Measurements from ENCODE around the gene POC1B.

POC1B gene

DNA sequence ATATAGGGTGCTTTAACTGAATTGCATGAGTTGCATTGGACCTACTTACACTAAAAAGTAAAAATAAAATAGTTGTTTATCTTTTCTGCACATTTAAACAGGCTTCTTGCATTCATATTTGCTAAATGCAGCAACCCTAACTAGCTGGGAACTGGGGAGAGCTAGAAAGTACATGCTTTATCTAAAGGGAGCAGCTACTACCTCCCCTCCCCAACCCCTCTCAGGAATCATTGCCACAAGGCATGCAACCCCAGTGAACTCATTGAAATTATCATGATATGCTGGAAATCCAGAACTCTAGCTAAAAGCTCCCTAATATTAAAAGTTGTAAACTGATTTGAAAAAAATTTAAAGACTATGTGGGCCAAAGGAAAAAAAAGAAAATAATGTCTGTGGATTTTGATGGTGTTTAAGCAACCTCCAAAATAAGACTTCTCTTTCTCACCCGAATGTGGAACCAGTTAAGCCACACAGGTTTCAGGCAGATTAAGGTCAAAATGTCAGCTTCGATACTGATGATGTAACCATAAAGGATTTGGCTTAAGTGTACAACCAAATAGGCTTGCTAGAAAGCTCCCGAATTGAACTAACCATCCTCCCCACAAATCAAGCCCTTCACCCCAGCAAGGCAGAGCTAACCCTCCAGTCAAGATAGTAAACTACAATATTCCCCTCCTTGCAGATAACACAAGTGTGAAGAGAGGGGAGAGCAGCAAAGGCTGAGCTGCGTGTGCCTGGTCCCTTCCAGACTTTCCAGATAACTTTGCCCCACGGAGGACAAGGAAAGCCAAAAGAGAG is 13.8 kb upstream of the POC1B start:
- DNase-seq (ENCODE audit: low spot score) = no peak

GRCh38 chr12:89538897-89539296 is 13.1 kb upstream of the POC1B start:
- no peak for DNase-seq (ENCODE audit: low spot score)

DNA sequence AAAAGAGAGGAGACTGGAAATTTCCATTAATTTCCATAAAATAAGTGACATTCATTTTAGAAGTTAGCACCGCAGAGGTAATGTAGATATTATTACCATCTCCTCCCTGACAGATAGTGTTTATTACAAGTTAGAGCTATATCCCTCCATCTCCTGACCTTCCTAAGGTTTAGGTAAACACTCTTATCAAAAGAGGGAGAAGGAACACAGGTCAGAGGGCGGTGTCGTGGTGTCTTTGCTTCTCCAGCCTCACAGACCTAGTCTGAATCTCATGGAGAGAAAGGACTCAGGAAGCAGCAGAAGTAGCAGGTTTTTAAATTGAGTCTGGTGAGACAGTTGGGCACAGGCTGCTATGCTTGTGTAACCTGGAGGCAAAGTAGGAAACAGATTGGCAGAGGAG is 11.5 kb upstream of the POC1B start:
- no peak for DNase-seq (ENCODE audit: low spot score)

DNA sequence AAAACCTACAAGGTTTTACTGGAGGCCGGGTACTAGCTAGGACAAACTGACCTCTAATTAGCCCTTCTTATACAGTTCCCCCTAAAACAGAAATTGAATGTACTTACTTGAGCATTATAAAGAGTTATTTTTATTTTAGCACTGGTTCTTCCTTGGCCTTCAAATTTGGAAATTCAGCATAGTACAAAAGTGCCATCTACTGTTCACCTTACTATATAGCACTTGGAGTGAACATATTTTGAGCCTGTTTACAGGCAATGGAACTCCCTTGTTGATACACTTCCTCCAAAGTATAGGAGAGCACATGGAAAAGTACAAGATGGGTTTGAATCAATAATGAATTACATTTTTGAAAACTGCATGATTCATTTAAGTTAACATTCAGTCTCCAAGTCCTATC is 3.9 kb upstream of the POC1B start:
- DNase-seq (ENCODE audit: low spot score) = peak; percentile 41

GRCh38 chr12:89528434-89528833 is 2.6 kb upstream of the POC1B start:
- DNase-seq (ENCODE audit: low spot score) = no peak

DNA sequence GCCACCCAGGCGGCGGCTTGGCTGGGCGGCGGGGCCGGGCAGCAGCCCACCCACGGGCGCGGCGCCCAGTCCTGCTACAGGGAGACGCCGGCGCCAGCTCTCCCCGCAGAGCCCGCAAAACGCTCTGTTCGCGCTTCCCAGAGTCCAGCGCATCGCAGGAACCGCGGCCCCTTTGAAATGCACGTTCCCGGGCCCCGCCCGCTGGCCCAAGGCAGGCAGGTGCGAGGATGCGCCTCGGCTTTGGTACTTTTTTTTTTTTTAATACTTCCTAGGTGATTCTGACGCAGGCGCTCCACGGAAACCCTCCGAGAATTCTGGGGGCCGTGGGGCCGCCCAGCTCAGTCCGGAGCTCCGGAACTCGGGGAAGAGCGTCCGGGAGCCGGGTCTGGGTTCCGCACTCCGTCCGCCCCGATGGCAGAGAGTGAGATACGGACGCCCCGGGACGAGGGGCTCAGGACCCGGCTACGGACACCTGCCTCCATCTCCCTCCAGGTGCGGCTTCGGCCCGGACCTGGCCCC is 483 bp downstream of the POC1B start:
- DNase-seq (ENCODE audit: low spot score) = peak; percentile 21

DNA sequence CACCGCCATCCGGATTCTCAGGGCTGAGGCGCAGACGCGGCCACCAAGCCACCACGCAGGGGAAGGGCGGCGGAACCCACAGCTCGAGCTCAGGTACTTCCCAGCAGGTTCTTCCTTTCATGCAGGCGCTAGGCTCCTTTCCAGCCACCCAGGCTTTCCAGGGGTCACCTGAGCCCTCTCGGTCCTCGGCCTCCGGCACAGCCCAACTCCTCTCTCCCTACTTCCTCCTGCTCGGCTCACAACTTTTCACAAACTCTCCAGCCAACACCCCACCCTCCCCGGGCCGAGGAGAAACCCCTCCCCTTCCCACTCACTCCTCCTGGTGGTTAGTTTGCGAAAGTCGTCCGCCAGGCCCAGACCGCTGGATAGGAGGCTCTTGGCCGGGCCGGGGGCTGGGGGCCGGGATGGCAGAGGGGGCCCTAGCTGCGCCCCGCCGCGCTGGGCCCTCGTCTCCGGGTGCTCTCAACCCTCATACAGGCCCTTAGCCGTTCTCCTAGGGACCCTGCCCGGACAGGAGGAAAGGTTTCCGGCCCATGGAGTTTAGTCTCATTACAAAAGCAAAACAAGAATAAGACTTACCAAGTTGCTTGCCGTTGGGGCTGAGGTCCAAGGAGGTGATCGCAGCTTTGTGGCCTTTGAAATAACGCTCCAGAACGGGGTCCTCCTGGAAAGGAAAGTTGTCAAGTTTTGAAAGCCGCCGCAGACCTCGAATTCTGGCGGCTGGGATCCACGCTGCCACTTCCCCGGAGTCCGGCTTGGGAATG is 1.1 kb downstream of the POC1B start, which contains the start of gene GALNT4:
TSS of gene GALNT4 (minus strand) at position 256 of the 764 bp plus-strand sequence. CDS start at position 9, 247 bp downstream.
- DNase-seq (ENCODE audit: low spot score) = peak; percentile 73

GRCh38 chr12:89523843-89524540 is 1.9 kb downstream of the POC1B start:
- DNase-seq (ENCODE audit: low spot score) = no peak

DNA sequence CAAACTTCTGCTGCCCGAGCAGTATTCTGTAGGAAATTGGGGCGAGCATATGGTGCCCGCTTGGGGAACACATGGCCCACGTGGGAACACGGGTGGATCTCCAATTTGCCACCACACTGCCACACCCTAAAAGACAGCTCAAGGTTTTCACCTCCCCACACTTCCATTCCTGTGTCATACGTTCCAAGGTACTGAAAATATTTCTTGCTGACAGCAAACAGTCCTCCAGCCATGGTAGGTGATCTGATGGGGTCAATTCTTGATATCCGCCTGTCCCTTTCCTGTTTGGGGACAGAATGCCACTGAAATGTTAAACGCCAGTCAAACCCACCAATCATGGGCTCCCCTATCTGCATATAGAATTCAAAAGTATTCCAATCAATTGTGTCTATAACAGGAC is 2.5 kb downstream of the POC1B start:
- DNase-seq (ENCODE audit: low spot score) = no peak

DNA sequence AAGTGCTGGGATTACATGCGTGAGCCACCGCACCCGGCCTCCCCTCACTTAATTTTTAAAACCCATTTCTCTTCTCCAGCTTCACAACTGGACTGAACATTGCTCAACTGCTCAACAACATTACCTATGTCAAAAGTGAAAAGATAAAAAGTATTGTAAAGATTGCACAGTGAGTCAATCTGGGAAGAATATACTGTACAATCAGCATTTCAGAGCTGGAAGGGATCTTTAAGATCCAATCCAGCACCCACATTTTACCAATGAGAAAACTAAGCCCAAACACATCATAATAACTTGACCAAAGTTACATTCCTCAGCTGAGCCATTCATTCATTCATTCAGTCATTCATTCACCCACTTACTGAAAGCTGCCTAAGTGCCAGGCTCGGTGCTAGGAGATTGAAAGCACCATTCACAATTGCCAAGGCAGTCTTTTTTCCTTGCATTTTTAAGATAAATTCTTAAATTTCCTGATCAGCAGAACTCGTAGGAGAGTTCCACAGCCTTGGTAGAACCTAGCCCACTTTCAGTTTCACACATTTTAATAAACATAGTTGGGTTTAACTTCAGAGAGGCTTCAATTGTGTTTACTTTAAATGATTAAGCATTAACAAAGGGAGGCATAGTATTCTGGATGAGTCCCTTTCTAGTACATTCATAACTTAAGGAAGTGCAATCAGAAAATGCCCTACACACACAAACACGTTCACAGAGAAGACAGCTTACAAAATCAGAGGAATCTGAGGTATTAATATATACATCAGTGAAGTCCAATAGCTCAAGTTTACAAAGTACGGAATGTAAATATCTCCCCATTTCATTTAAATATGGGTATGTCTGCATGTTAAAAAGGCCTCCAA is 4.3 kb downstream of the POC1B start:
- DNase-seq (ENCODE audit: low spot score) = no peak

GRCh38 chr12:89517720-89518119 is 8.1 kb downstream of the POC1B start:
- DNase-seq (ENCODE audit: low spot score) = no peak

DNA sequence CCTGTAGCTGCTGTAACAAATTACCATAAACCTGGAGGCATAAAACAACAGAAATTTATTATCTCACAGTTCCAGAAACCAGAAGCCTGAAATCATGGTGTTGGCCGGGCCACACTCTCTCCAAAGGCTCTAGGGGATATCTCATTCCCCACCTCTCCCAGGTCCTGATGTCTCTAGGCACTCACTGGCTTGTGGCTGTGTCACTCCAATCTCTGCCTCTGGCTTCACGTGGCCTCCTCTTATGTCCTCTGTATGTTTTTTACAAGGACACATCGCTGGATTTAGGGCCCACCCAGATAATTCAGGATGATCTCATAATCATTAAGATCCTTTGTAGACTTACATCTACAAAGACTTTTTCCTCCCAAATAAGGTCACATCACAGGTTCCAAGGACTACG is 9.2 kb downstream of the POC1B start:
- DNase-seq (ENCODE audit: low spot score) = no peak

DNA sequence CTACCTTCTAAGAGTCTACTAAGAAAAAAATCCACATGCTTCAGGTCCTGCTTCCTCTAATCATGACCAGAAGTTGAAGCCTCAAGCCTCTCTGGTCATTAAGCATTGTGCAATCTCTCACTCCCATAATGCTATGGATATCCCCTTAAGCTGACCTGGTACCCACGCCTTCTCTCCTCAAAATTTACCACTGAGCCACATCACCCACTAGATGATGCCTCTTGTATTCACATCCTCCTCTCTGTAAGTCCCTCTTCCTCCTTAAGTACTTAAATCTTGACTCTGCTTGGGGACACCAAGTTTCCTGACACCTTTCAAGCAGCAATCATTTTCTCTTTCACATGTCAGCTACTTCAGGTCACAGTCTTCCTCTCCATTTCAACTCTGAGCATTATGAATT is 11.1 kb downstream of the POC1B start:
- DNase-seq (ENCODE audit: low spot score) = no peak

DNA sequence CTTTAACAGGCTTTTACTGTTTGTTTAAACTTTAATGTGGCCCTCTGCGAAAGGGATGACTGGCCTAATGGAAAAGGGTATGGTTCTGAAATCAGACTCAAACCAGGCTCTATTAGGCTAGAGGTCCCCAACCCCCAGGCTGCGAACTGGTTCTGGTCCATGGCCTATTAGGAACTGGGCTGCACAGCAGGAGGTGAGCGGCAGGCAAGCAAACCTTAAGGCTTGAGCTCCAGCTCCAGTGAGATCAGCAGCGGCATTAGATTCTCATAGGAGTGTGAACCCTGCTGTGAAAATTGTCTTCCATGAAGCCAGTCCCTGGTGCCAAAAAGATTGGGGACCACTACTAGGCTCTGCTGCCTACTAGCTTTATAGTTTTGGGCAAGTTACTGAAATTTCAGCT is 12.3 kb downstream of the POC1B start:
- DNase-seq (ENCODE audit: low spot score) = no peak

- no peak for DNase-seq (ENCODE audit: low spot score)
These were observed 18.6 kb downstream of the POC1B start for GRCh38 chr12:89507015-89507824.

DNA sequence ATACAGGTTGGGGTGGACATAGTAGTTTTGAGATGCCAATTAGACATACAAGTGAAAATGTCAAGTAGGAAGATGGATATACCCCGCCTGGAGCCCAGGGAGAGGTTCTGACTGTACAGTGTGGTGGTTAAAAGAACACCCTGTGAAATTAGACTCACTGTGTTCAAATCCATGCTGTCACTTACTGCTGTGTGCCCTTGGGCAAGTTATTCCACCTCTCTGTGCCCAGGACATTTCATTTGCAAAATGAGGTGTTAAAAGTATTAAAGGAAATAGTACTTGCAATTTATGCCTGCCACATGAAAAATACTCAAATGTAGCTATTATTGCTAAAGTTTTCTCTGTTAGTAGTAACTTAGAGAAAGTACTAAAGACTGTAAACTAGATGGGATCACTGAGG is 19.8 kb downstream of the POC1B start:
- no peak for DNase-seq (ENCODE audit: low spot score)

DNA sequence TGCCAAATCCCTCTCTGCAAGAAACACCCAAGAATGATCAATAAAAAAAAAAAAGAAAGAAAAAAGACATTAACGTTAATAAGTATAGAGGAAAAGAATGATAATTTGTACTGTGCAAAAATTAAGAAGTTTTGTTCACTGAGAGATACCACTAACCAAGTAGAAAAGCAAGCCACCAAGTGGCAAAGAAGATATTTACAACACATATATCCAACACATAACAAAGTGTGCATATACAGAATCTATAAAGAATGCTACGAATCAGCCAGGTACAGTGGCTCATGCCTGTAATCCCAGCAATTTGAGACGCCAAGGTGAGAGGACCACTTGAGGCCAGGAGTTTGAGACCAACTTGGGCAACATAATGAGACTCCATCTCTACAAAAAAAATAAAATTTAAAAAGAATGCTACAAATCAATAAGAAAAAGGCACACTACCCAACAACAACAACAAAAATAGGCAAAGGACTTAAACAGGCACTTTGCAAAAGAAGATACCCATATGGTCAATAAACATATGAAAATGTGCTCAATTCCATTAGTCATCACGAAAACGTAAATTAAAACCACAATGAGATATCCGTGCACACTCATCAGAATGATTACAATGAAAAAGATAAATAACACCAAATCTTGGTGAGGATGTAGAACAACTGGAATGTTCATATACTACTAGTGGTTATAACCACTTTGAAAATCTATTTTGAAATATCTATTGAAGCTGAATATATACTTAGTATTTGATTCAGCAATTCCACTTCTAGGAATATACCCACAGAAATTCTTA is 21.1 kb downstream of the POC1B start:
- DNase-seq (ENCODE audit: low spot score) = no peak

DNA sequence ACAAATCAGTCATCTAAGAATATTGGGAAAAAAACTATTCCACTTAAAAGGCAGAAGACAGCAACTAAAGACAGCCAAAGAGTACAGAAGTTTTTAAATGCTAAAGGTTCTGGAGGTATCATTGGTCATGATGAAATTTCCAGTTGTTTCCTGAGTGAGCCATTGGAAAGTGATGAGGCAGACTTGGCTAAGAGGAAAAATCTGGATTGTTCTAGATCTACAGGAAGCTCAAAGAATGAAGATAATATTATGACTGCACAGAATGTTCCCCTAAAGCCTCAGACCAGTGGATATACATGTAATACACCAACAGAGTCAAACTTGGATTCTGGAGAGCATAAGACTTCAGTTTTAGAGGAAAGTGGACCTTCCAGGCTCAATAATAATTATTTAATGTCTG is 24.1 kb downstream of the POC1B start:
- no peak for DNase-seq (ENCODE audit: low spot score)

GRCh38 chr12:89499857-89500256 is 26.0 kb downstream of the POC1B start:
- DNase-seq (ENCODE audit: low spot score) = no peak

DNA sequence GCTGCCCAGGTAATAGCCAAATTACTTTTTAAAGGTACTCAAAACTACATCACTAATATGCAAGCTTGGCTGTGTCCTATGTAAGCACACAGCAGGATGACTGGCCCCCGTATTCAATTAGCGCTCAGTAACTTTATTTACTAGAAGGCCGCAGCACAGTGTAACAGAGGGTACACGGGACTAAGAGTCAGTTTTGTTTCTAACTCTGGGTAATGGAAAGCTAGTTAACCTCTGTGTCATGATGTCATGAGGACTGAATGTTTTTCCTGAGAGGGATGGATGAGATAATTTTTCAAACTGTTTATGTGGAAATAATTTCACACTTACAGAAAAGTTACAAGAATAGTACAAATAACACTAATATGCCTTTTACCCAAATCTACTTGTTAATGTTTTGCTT is 28.4 kb downstream of the POC1B start:
- no peak for DNase-seq (ENCODE audit: low spot score)

Data from CD4-positive, alpha-beta T cell treated with Interleukin-6 at 100 ng/mL for 8 hours (primary cell).